GM12874 (cell line): ENCODE data around the gene BBOF1.

ENCODE experiments used
- CTCF ChIP-seq: IDR thresholded peaks from 2 replicates; pipeline ENCODE4 v1.5.1; 2011; ENCODE audit warnings: low read depth, mild to moderate bottlenecking, control low read depth, low read length, moderate library complexity; ENCODE audit not compliant: insufficient read depth

Gene BBOF1

GRCh38 chr14:74015963-74016362 lies 3.2 kb upstream of the BBOF1 start:
- no peak for TF ChIP-seq CTCF

GRCh38 chr14:74018174-74018585 lies 969 bp upstream of the BBOF1 start:
- no peak for TF ChIP-seq CTCF

- TF ChIP-seq CTCF: no peak
These were observed 424 bp downstream of the BBOF1 start for GRCh38 chr14:74019408-74020137.

GRCh38 chr14:74022346-74022745 lies 3.2 kb downstream of the BBOF1 start:
- no peak for TF ChIP-seq CTCF

GRCh38 chr14:74029136-74029535 lies 10.0 kb downstream of the BBOF1 start:
- TF ChIP-seq CTCF: no peak

- TF ChIP-seq CTCF: no peak
These were observed 15.4 kb downstream of the BBOF1 start for GRCh38 chr14:74034572-74034971.

- no peak for TF ChIP-seq CTCF
These were observed 16.4 kb downstream of the BBOF1 start for GRCh38 chr14:74035556-74035955.
